ENCODE results near the gene C12orf57. TPM values are rescaled to one million over a fixed set of nuclear protein-coding genes. Genes with fewer than 3 reads are reported as not detected.

The C12orf57 gene
- total and polyA plus RNA-seq, 2 of the 8 experiments (the other 6 are each of a cell fraction or from before 2014, with no cell fraction given), result 174 to 993 TPM

- TF ChIP-seq CHD7 (IDR thresholded peaks at IDR 0.05; ENCODE audit: insufficient replicate concordance, low read length) (no peak), RNF2 (IDR thresholded peaks at IDR 0.05; ENCODE audit: borderline replicate concordance, low read depth, low read length, missing control alignments, poor library complexity, severe bottlenecking) (no peak), KDM1A (IDR thresholded peaks at IDR 0.05; ENCODE audit: borderline replicate concordance, low read length) (no peak), HDAC2 (IDR thresholded peaks at IDR 0.05; ENCODE audit: borderline replicate concordance in 1 of 2, low read depth in 2 of 2, low read length in 2 of 2) (no peak), TAF7 (optimal IDR thresholded peaks at IDR 0.05; ENCODE audit: borderline replicate concordance, low read depth, low read length) (no peak), MAFK (IDR thresholded peaks at IDR 0.05; ENCODE audit: low read depth, low read length) (no peak), E2F6 (IDR thresholded peaks at IDR 0.05) (no peak), CREB1 (IDR thresholded peaks at IDR 0.05) (no peak), RFX5 (IDR thresholded peaks at IDR 0.05; ENCODE audit: borderline replicate concordance, low read depth, low read length) (no peak)
These were observed 21.3 kb downstream of the C12orf57 start (continued) for GRCh38 chr12:6965026-6965661.

Data from H1 (cell line).